HG03060 (cell line): ENCODE data around the gene BIRC7.

ENCODE experiments used
- ATAC-seq: cut with Tn5 transposase; IDR thresholded peaks from one replicate; pipeline ENCODE4 v1.9.1; 2021; ENCODE audit warnings: low read depth, moderate number of reproducible peaks; ENCODE audit not compliant: unreplicated experiment

The BIRC7 gene

GRCh38 chr20:63261795-63262528 is 26.3 kb downstream of the BIRC7 start:
- no peak for ATAC-seq

GRCh38 chr20:63262836-63263235 is 27.1 kb downstream of the BIRC7 start:
- ATAC-seq, result no peak

- no peak for ATAC-seq
Measured at GRCh38 chr20:63264000-63264399, 28.3 kb downstream of the BIRC7 start.

- no peak for ATAC-seq
Measured at GRCh38 chr20:63264519-63264918, 28.8 kb downstream of the BIRC7 start.

GRCh38 chr20:63265891-63266515 is 30.3 kb downstream of the BIRC7 start:
- ATAC-seq, result no peak

GRCh38 chr20:63267691-63268090 is 32.0 kb downstream of the BIRC7 start:
- ATAC-seq, result no peak

GRCh38 chr20:63268256-63268655 is 32.6 kb downstream of the BIRC7 start:
- ATAC-seq, result no peak

- no peak for ATAC-seq
Measured at GRCh38 chr20:63268671-63269439, 33.1 kb downstream of the BIRC7 start.

GRCh38 chr20:63269724-63270123 is 34.0 kb downstream of the BIRC7 start:
- no peak for ATAC-seq

GRCh38 chr20:63270606-63271325 is 35.1 kb downstream of the BIRC7 start:
- no peak for ATAC-seq

- ATAC-seq, result no peak
Measured at GRCh38 chr20:63272105-63273058, 36.7 kb downstream of the BIRC7 start, which contains the start of gene ARFGAP1. Gene ARFGAP1, plus strand, starts transcription at chr20:63272813. Its CDS starts 2,768 bp downstream, at chr20:63275581.

- no peak for ATAC-seq
Measured at GRCh38 chr20:63273059-63273579, 37.4 kb downstream of the BIRC7 start.

- no peak for ATAC-seq
Measured at GRCh38 chr20:63273635-63274380, 38.1 kb downstream of the BIRC7 start.

- ATAC-seq, result no peak
Measured at GRCh38 chr20:63274381-63275228, 38.9 kb downstream of the BIRC7 start.

- no peak for ATAC-seq
Measured at GRCh38 chr20:63275825-63276224, 40.1 kb downstream of the BIRC7 start.

GRCh38 chr20:63276956-63277355 is 41.3 kb downstream of the BIRC7 start:
- ATAC-seq, result no peak

GRCh38 chr20:63277466-63278272 is 42.0 kb downstream of the BIRC7 start:
- no peak for ATAC-seq
